ENCODE data around the gene STUB1. TPM values are rescaled to one million over a fixed set of nuclear protein-coding genes. Genes with fewer than 3 reads are reported as not detected.

STUB1 gene
- total and polyA plus RNA-seq, 2 of the 8 experiments (the other 6 are each of a cell fraction or from before 2014, with no cell fraction given) = 89.9 to 103 TPM

DNA sequence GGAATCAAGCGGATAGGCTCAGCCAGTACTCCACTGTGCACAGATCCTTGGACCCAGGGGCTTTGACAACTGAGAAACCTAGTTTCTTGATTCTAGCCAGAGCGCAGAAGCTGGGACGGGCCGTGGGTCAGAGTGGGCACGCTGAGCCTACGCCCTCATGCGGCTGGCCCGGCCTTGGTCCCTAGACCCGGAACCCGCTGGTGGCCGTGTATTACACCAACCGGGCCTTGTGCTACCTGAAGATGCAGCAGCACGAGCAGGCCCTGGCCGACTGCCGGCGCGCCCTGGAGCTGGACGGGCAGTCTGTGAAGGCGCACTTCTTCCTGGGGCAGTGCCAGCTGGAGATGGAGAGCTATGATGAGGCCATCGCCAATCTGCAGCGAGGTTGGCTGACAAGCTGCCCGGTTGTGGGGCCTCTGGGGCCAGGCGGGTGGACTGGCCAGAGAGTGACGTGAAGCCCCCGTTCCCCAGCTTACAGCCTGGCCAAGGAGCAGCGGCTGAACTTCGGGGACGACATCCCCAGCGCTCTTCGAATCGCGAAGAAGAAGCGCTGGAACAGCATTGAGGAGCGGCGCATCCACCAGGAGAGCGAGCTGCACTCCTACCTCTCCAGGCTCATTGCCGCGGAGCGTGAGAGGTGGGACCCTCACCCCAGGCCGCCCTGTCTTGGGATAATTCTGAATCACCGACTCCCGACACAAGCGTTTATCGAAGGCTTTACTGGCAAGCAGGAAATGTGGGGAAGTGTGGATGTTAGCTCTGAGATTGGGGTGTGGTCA, 946 bp downstream of the STUB1 start:
- no peaks in the 10 kb centered on the region for H3K9me3 ChIP-seq (ENCODE audit: insufficient read depth in 2 of 2, low read depth in 1 of 2, low read length in 1 of 2)
- no peak overlapping the region for H3K14ac ChIP-seq (ENCODE audit: insufficient read length)
- peaks cover 13% of the 10 kb centered on the region; the same call in 1 of the 2 replicates for H3K23me2 ChIP-seq (ENCODE audit: low read depth, low read length)
- POLR2A ChIA-PET (ENCODE audit: partially characterized antibody) = interaction anchor here (0.6 to 13.3 kb wide), 22 partner anchors 9 to 298 kb away, joined by 3 to 214 read pairs (median 4); partner anchors contain the start of genes ANTKMT, CCDC78, GNG13 and HAGHL
- H3K23ac ChIP-seq (ENCODE audit: insufficient read length) = no peak overlapping the region
- no peak overlapping the region for H2BK5ac ChIP-seq (ENCODE audit: low read depth, low read length)
- H3K79me2 ChIP-seq (ENCODE audit: control insufficient read depth in 1 of 2, insufficient read depth in 2 of 2, low read length in 2 of 2) = peaks cover 0 to 12% of the 10 kb centered on the region in 2 experiments; a peak in 1 of 4 replicates
- H3K4me3 ChIP-seq (ENCODE audit: extremely low read depth in 1 of 4, insufficient read depth in 2 of 4, low read depth in 3 of 4, low read length in 4 of 4) = peak overlapping the region; percentile 72 to 89 (median 80)
- no peak overlapping the region for H2BK20ac ChIP-seq (ENCODE audit: low read length)
- peak overlapping the region; percentile 82 for H4K8ac ChIP-seq (ENCODE audit: extremely low read depth, insufficient read depth, low read length)
- H3K4me2 ChIP-seq (ENCODE audit: insufficient read depth in 1 of 2, low read depth in 2 of 2, low read length in 2 of 2) = peak overlapping the region; percentile 74
- DNase-seq (ENCODE audit: low read depth in 1 of 2, low spot score in 2 of 2) (peak in 1 of 2 experiments; percentile 64), FAIRE-seq (no peak)
- H4K91ac ChIP-seq (replicated peaks; ENCODE audit: insufficient read length, low read length) = no peak overlapping the region
- CTCF ChIA-PET (ENCODE audit: partially characterized antibody) = interaction anchor here (0.7 to 1.9 kb wide), 15 partner anchors 9 to 104 kb away, joined by 3 to 8 read pairs (median 4); partner anchors contain the start of genes MCRIP2 and WDR24
- H3K4ac ChIP-seq (replicated peaks; ENCODE audit: insufficient read length, low read depth, low read length) = no peak overlapping the region
- 60% methylated on average over 41 of the region's 44 CpGs; no CpG with 5 or more reads in 1 of the 2 experiments for WGBS, 2 experiments (ENCODE audit: extremely low coverage in 1 of 2, insufficient coverage in 1 of 2, insufficient read length in 1 of 2, insufficient replicate concordance in 2 of 2, low coverage in 1 of 2, low lambda C conversion rate in 2 of 2, missing lambda C conversion rate in 1 of 2)
- H3K79me1 ChIP-seq (ENCODE audit: low read depth, low read length) = peaks cover 6% of the 10 kb centered on the region; the same call in 1 of the 2 replicates
- peaks cover 0 to 30% (median 24%) of the 10 kb centered on the region in 4 experiments; a peak in 6 of 7 replicates for H3K4me1 ChIP-seq (replicated peaks in 1 of 4; ENCODE audit: control insufficient read depth in 3 of 4, insufficient read depth in 4 of 4, low read length in 3 of 4)
- H2AFZ ChIP-seq (ENCODE audit: low read length) = no peak overlapping the region
- no peak overlapping the region for H3K27ac ChIP-seq (ENCODE audit: low read depth, low read length)
- H2AK5ac ChIP-seq (ENCODE audit: low read depth, low read length) = no peak overlapping the region
- peaks cover 4 to 29% of the 10 kb centered on the region in 2 experiments for H4K20me1 ChIP-seq (replicated peaks in 1 of 2; ENCODE audit: control insufficient read depth in 1 of 2, insufficient read depth in 2 of 2, low read length in 2 of 2)
- TF ChIP-seq RNF2 (IDR thresholded peaks at IDR 0.05; ENCODE audit: borderline replicate concordance, low read depth, low read length, missing control alignments, poor library complexity, severe bottlenecking) = no peak
- peak; percentile 46; the same call in 1 of the 2 replicates for TF ChIP-seq GABPA (IDR thresholded peaks at IDR 0.05; ENCODE audit: borderline replicate concordance, insufficient read depth, low read length)
- TF ChIP-seq TAF7 (optimal IDR thresholded peaks at IDR 0.05; ENCODE audit: borderline replicate concordance, low read depth, low read length) = peak; percentile 15
- peak; percentile 31 for TF ChIP-seq SAP30 (IDR thresholded peaks at IDR 0.05; ENCODE audit: insufficient read depth, insufficient replicate concordance, low read length)
- no peak for TF ChIP-seq NRF1 (IDR thresholded peaks at IDR 0.05; ENCODE audit: low read depth, low read length)
- TF ChIP-seq EZH2 (IDR thresholded peaks at IDR 0.05; ENCODE audit: low read depth, low read length, severe bottlenecking) = no peak
- H3K56ac ChIP-seq (replicated peaks; ENCODE audit: insufficient read length, low read depth, low read length) = no peak overlapping the region
- no peak overlapping the region; the same call in 1 of the 2 replicates for H3K18ac ChIP-seq (ENCODE audit: extremely low read depth, low read length)
- peak overlapping the region in 3 of 4 experiments; percentile 13 to 72 (median 62); a peak in 3 of 7 replicates for H3K9ac ChIP-seq (replicated peaks in 1 of 4; ENCODE audit: extremely low read depth in 1 of 4, low read depth in 3 of 4, low read length in 3 of 4)
- H3K36me3 ChIP-seq (ENCODE audit: control insufficient read depth in 2 of 4, insufficient read depth in 4 of 4, low read length in 3 of 4) = peaks cover 4 to 21% (median 13%) of the 10 kb centered on the region in 4 experiments; a peak in 7 of 8 replicates
- no peak overlapping the region for H2BK15ac ChIP-seq (ENCODE audit: low read length)
- peaks cover 0 to under 1% (median 0%) of the 10 kb centered on the region in 4 experiments; a peak in 2 of 7 replicates for H3K27me3 ChIP-seq (replicated peaks in 1 of 4; ENCODE audit: control insufficient read depth in 3 of 4, extremely low read depth in 1 of 4, insufficient read depth in 3 of 4, low read length in 3 of 4)
- no peak overlapping the region for H2BK12ac ChIP-seq (ENCODE audit: low read depth, low read length)
- H4K5ac ChIP-seq (ENCODE audit: insufficient read length, low read depth, low read length) = no peak overlapping the region
- no peak overlapping the region for H2BK120ac ChIP-seq (replicated peaks; ENCODE audit: low read depth, low read length)
